Fibroblast of pulmonary artery (primary cell): ENCODE data around the gene KIZ.

Experiments used
- DNase-seq: peaks from one replicate; pipeline ENCODE4 v3.0.0-alpha.2; 2010; ENCODE audit warnings: low read depth
- H3K4me3 ChIP-seq: replicated peaks from 2 replicates; pipeline ENCODE4 v1.5.1; 2011; ENCODE audit warnings: low read depth, mild to moderate bottlenecking, control low read depth, low read length, moderate library complexity
- CTCF ChIP-seq: IDR thresholded peaks from 2 replicates; pipeline ENCODE4 v1.5.1; 2011; ENCODE audit warnings: mild to moderate bottlenecking, control low read depth, low read length, inconsistent platforms; ENCODE audit errors: missing control alignments

KIZ gene

DNA sequence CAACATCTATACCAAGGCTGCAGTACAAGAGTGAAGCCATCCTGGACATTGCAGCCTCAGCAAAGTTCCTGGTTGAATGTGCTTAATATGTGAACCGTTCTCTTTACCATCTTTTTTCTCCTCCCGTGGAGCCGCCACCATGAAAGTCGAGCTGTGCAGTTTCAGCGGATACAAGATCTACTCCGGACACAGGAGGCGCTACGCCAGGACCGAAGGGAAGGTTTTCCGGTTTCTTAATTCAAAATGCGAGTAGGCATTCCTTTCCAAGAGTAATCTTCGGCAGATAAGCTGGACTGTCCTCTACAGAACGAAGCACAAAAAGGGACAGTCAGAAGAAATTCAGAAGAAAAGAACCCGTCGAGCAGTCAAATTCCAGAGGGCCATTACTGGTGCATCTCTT is 11.3 kb upstream of the KIZ start:
- H3K4me3 ChIP-seq, result no peak overlapping the region
- no peak for DNase-seq
- no peak for TF ChIP-seq CTCF

GRCh38 chr20:21117521-21117920 is 8.4 kb upstream of the KIZ start:
- DNase-seq, result no peak
- TF ChIP-seq CTCF, result no peak
- H3K4me3 ChIP-seq, result no peak overlapping the region

DNA sequence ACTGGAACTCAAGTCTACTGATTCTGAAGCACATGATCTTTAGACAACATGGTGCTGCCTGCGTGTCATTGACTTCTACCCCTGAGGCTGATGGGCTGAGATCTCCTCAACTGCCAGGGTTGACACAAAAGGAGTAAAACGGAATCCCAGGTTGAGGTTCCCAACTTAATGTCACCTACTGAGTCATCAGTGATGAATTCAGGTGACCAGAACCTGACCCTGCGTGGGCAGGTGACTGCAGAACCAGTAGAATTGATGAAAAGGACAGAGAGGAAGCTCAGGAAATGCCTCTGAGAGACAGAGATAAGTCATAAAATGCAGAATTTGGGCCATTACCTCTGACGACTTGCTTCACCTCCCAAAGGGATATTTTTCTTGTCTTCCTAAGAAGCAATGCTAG is 7.7 kb upstream of the KIZ start:
- no peak for DNase-seq
- no peak for TF ChIP-seq CTCF
- no peak overlapping the region for H3K4me3 ChIP-seq

DNA sequence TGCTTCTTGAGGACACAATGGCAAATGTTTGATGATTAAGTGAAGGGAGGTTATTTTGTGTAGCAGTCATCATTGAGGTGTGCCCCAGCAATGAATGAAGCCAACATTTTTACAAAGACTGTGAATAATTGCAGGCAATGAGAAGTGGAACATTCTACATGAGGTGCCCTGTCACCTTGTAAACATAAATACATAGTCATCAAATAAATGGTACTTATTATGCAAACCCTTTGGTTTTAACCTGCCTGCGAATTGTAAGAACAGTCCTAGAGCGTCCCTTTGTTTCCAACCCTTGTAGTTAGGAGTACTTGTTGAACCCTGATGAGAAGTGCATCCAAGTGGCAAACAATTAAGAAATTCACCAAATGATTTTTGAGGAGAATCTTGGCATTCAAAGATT is 7.1 kb upstream of the KIZ start:
- no peak for TF ChIP-seq CTCF
- DNase-seq, result no peak
- H3K4me3 ChIP-seq, result no peak overlapping the region

GRCh38 chr20:21124190-21124589 is 1.7 kb upstream of the KIZ start:
- H3K4me3 ChIP-seq, result no peak overlapping the region
- TF ChIP-seq CTCF, result no peak
- DNase-seq, result no peak

DNA sequence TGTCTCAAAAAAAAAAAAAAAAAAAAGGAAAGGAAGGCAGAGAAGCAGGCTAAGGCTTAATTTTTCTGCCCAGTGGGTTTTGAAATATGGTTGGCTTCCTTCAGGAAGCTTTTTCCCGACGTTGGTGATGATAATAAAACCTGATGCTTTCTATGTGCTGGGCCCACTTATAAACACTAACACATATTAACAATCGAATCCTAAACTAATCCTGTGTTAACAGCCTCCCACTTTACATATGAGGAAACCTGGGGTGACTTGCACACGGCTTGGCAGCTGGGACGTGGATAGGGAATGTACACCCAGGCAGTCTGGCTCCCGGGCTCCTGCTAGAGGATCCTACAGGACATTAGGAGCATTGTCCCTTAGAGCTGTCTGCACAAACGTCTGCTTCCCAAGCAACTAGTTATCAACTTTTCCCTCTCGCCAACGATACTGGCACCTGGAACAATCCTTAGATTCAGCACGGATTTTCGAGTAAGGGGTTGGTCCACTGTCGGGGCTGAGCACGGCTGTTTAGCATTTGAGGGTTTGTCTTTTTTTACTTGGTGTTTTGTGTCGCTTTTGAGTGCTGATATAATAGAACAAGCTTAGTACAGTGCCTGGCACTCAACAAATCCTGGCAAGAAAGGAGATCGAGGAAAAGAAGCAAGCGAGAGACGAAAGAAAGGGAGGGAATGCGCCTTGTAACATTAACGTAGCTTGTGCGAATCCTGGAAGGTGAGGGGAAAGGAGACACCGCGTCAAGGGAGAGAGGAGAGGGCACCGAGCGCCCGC is 622 bp upstream of the KIZ start:
- DNase-seq, result peak; percentile 50
- peak; percentile 29 for TF ChIP-seq CTCF
- peak overlapping the region; percentile 79 for H3K4me3 ChIP-seq

DNA sequence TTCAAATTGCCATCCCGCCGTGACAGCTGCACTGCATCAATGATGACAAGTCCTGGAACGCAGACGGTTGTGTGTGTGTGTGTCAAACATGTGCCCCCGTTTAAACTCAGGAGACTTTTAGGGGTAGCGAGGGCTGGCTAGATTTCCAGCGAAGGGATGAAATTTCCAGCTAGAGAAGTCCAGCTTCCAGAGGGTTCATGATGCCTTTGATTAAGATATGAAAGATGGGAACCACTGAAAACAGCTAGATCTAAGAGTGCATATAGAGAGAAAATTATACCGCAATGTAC is 644 bp downstream of the KIZ start:
- DNase-seq, result peak; percentile 20
- TF ChIP-seq CTCF, result no peak
- H3K4me3 ChIP-seq, result peak overlapping the region; percentile 79
